ENCODE data around the gene SIAH3.

GRCh38 chr13:45837111-45837510, 14.4 kb downstream of the SIAH3 start:
- no peak for TF ChIP-seq CTCF (IDR thresholded peaks at IDR 0.05)
- no peak for TF ChIP-seq POLR2AphosphoS5 (IDR thresholded peaks at IDR 0.05)
